K562 (cell line): Measurements from ENCODE around the gene SPPL3.

Experiments
- CREB1 ChIP-seq, 2 experiments: sonication (generic) in 1 of 2; formaldehyde crosslinking in 1 of 2; IDR thresholded peaks; 2 replicates each; pipeline versions ENCODE4 v1.6.1 to v1.8.0; 2012 to 2022; ENCODE audit warnings: inconsistent platforms in 1 of 2, mild to moderate bottlenecking in 1 of 2, missing genetic modification reagents in 1 of 2, moderate library complexity in 1 of 2
- EGR1 ChIP-seq: fragments of 450-650 bp; conservative IDR thresholded peaks from 2 replicates; pipeline ENCODE4 v1.6.1; 2017; ENCODE audit warnings: mild to moderate bottlenecking
- EHMT2 ChIP-seq: fragments of 450-650 bp; IDR thresholded peaks from 2 replicates; pipeline ENCODE4 v1.6.1; 2018; ENCODE audit warnings: antibody characterized with exemption
- HDAC2 ChIP-seq: fragments of 450-650 bp; IDR thresholded peaks from 2 replicates; pipeline ENCODE4 v1.6.1; 2016; ENCODE audit warnings: mild to moderate bottlenecking
- PRDM10 ChIP-seq: fragments of 450-650 bp; IDR thresholded peaks from 2 replicates; pipeline ENCODE4 v1.6.1; 2018; ENCODE audit not compliant: partially characterized antibody
- RAD21 ChIP-seq, 2 experiments: fragments of 250-450 bp in 1 of 2; fragments of 450-650 bp in 1 of 2; sonication (Bioruptor Pico) in 1 of 2; formaldehyde crosslinking in 1 of 2; IDR thresholded peaks in 1 of 2; conservative IDR thresholded peaks in 1 of 2; 2 replicates each; pipeline versions ENCODE4 v1.4.0 to v1.8.0; 2020 to 2022; ENCODE audit warnings: mild to moderate bottlenecking in 2 of 2, moderate library complexity in 1 of 2
- TAF1 ChIP-seq: IDR thresholded peaks from 2 replicates; pipeline ENCODE4 v1.6.1; 2011; ENCODE audit warnings: mild to moderate bottlenecking, low read length, moderate library complexity; ENCODE audit not compliant: insufficient read depth, control insufficient read depth, severe bottlenecking; ENCODE audit errors: extremely low read depth
- TEAD1 ChIP-seq, 2 experiments: fragments of 450-650 bp in 1 of 2; sonication (generic) in 1 of 2; formaldehyde crosslinking; IDR thresholded peaks; 2 replicates each; pipeline versions ENCODE4 v1.4.0 to v1.8.0; 2020 to 2022; ENCODE audit warnings: mild to moderate bottlenecking in 2 of 2, missing genetic modification reagents in 1 of 2
- ZNF551 ChIP-seq: fragments of 250-450 bp; sonication (Bioruptor Pico); IDR thresholded peaks from 2 replicates; pipeline ENCODE4 v1.5.0; 2021; ENCODE audit warnings: mild to moderate bottlenecking, moderate library complexity
- ZNF707 ChIP-seq: fragments of 250-450 bp; sonication (Bioruptor Pico); conservative IDR thresholded peaks from 2 replicates; pipeline ENCODE4 v1.8.0; 2022; ENCODE audit warnings: inconsistent platforms, mild to moderate bottlenecking, moderate library complexity
- TF ChIP-seq, protein P1 (sequence below): sonication (generic); formaldehyde crosslinking; IDR thresholded peaks from 2 replicates; pipeline ENCODE4 v1.8.0; 2022; ENCODE audit warnings: mild to moderate bottlenecking, missing genetic modification reagents
- TF ChIP-seq, protein P2 (sequence below): sonication (generic); formaldehyde crosslinking; IDR thresholded peaks from 2 replicates; pipeline ENCODE4 v1.8.0; 2022; ENCODE audit warnings: mild to moderate bottlenecking, missing genetic modification reagents
- TF ChIP-seq, protein P3 (sequence below), 3 experiments: IDR thresholded peaks in 2 of 3; conservative IDR thresholded peaks in 1 of 3; 2 replicates each; pipeline ENCODE4 v1.5.1; 2011 to 2012; ENCODE audit warnings: low read length in 3 of 3, mild to moderate bottlenecking in 3 of 3, control low read depth in 2 of 3, improper control_type of control experiment in 1 of 3, inconsistent platforms in 1 of 3, low read depth in 1 of 3, mixed read lengths in 1 of 3, moderate library complexity in 1 of 3; ENCODE audit not compliant: insufficient read depth in 2 of 3
- TF ChIP-seq, protein P4 (sequence below): fragments of 150-350 bp; conservative IDR thresholded peaks from 2 replicates; pipeline ENCODE4 v1.6.1; 2014; ENCODE audit warnings: low read length

GRCh38 chr12:120766566-120766965 is 137.6 kb downstream of the SPPL3 start:
- no peak for TF ChIP-seq TAF1
- no peak for TF ChIP-seq RAD21 (CRISPR knock-in tag; conservative IDR thresholded peaks at IDR 0.05 in 1 of 2, IDR thresholded peaks at IDR 0.05 in 1 of 2)
- no peak for TF ChIP-seq ZNF707 (CRISPR knock-in tag)
- TF ChIP-seq, protein P1, sequence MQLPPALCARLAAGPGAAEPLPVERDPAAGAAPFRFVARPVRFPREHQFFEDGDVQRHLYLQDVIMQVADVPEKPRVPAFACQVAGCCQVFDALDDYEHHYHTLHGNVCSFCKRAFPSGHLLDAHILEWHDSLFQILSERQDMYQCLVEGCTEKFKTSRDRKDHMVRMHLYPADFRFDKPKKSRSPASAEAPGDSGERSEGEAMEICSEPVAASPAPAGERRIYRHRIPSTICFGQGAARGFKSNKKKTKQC, result no peak
- TF ChIP-seq CREB1 (IDR thresholded peaks at IDR 0.05), result no peak
- no peak for TF ChIP-seq CREB1 (CRISPR knock-in tag; IDR thresholded peaks at IDR 0.05)
- TF ChIP-seq, protein P2, sequence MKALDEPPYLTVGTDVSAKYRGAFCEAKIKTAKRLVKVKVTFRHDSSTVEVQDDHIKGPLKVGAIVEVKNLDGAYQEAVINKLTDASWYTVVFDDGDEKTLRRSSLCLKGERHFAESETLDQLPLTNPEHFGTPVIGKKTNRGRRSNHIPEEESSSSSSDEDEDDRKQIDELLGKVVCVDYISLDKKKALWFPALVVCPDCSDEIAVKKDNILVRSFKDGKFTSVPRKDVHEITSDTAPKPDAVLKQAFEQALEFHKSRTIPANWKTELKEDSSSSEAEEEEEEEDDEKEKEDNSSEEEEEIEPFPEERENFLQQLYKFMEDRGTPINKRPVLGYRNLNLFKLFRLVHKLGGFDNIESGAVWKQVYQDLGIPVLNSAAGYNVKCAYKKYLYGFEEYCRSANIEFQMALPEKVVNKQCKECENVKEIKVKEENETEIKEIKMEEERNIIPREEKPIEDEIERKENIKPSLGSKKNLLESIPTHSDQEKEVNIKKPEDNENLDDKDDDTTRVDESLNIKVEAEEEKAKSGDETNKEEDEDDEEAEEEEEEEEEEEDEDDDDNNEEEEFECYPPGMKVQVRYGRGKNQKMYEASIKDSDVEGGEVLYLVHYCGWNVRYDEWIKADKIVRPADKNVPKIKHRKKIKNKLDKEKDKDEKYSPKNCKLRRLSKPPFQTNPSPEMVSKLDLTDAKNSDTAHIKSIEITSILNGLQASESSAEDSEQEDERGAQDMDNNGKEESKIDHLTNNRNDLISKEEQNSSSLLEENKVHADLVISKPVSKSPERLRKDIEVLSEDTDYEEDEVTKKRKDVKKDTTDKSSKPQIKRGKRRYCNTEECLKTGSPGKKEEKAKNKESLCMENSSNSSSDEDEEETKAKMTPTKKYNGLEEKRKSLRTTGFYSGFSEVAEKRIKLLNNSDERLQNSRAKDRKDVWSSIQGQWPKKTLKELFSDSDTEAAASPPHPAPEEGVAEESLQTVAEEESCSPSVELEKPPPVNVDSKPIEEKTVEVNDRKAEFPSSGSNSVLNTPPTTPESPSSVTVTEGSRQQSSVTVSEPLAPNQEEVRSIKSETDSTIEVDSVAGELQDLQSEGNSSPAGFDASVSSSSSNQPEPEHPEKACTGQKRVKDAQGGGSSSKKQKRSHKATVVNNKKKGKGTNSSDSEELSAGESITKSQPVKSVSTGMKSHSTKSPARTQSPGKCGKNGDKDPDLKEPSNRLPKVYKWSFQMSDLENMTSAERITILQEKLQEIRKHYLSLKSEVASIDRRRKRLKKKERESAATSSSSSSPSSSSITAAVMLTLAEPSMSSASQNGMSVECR (CRISPR knock-in tag), result no peak
- TF ChIP-seq EHMT2, result no peak
- TF ChIP-seq, protein P3, sequence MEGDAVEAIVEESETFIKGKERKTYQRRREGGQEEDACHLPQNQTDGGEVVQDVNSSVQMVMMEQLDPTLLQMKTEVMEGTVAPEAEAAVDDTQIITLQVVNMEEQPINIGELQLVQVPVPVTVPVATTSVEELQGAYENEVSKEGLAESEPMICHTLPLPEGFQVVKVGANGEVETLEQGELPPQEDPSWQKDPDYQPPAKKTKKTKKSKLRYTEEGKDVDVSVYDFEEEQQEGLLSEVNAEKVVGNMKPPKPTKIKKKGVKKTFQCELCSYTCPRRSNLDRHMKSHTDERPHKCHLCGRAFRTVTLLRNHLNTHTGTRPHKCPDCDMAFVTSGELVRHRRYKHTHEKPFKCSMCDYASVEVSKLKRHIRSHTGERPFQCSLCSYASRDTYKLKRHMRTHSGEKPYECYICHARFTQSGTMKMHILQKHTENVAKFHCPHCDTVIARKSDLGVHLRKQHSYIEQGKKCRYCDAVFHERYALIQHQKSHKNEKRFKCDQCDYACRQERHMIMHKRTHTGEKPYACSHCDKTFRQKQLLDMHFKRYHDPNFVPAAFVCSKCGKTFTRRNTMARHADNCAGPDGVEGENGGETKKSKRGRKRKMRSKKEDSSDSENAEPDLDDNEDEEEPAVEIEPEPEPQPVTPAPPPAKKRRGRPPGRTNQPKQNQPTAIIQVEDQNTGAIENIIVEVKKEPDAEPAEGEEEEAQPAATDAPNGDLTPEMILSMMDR (IDR thresholded peaks at IDR 0.05 in 2 of 3, conservative IDR thresholded peaks at IDR 0.05 in 1 of 3; ENCODE audit: insufficient read depth in 2 of 3, low read depth in 1 of 3, low read length in 3 of 3), result no peak
- TF ChIP-seq, protein P4, sequence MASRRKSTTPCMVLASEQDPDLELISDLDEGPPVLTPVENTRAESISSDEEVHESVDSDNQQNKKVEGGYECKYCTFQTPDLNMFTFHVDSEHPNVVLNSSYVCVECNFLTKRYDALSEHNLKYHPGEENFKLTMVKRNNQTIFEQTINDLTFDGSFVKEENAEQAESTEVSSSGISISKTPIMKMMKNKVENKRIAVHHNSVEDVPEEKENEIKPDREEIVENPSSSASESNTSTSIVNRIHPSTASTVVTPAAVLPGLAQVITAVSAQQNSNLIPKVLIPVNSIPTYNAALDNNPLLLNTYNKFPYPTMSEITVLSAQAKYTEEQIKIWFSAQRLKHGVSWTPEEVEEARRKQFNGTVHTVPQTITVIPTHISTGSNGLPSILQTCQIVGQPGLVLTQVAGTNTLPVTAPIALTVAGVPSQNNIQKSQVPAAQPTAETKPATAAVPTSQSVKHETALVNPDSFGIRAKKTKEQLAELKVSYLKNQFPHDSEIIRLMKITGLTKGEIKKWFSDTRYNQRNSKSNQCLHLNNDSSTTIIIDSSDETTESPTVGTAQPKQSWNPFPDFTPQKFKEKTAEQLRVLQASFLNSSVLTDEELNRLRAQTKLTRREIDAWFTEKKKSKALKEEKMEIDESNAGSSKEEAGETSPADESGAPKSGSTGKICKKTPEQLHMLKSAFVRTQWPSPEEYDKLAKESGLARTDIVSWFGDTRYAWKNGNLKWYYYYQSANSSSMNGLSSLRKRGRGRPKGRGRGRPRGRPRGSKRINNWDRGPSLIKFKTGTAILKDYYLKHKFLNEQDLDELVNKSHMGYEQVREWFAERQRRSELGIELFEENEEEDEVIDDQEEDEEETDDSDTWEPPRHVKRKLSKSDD, result no peak
- TF ChIP-seq TEAD1 (CRISPR knock-in tag; IDR thresholded peaks at IDR 0.05), result no peak
- no peak for TF ChIP-seq ZNF551 (CRISPR knock-in tag)
- no peak for TF ChIP-seq EGR1
- TF ChIP-seq HDAC2, result no peak
- no peak for TF ChIP-seq PRDM10
